T follicular helper cell (primary cell): ENCODE results near the gene BTG4.

ENCODE experiments used
- DNase-seq: peaks from one replicate; pipeline ENCODE4 v3.0.0-alpha.2; 2020; ENCODE audit warnings: low read depth

Gene BTG4

GRCh38 chr11:111455291-111456085 lies 56.7 kb downstream of the BTG4 start:
- DNase-seq, result no peak

- DNase-seq, result no peak
Observed at GRCh38 chr11:111454561-111455192, 57.5 kb downstream of the BTG4 start.

GRCh38 chr11:111452817-111453552 lies 59.2 kb downstream of the BTG4 start:
- DNase-seq, result no peak

GRCh38 chr11:111452146-111452545 lies 60.0 kb downstream of the BTG4 start:
- DNase-seq, result no peak

- no peak for DNase-seq
Observed at GRCh38 chr11:111450480-111451320, 61.5 kb downstream of the BTG4 start.

GRCh38 chr11:111449696-111450479 lies 62.3 kb downstream of the BTG4 start:
- DNase-seq, result no peak

GRCh38 chr11:111448831-111449557 lies 63.2 kb downstream of the BTG4 start:
- no peak for DNase-seq

GRCh38 chr11:111448414-111448813 lies 63.8 kb downstream of the BTG4 start:
- DNase-seq, result no peak

GRCh38 chr11:111447931-111448330 lies 64.3 kb downstream of the BTG4 start:
- DNase-seq, result no peak

- DNase-seq, result no peak
Observed at GRCh38 chr11:111447112-111447471, 65.1 kb downstream of the BTG4 start.

GRCh38 chr11:111446404-111447111 lies 65.6 kb downstream of the BTG4 start:
- peak; percentile 65 for DNase-seq

- no peak for DNase-seq
Observed at GRCh38 chr11:111445586-111445985, 66.6 kb downstream of the BTG4 start.
